Activated CD8-positive, alpha-beta T cell treated with anti-CD3 and anti-CD28 coated beads, Interleukin-2, amount 10 ng/mL, durations not matched to agents 7 days and 5 days (primary cell): ENCODE measurements around the gene BRSK2. TPM values are rescaled to one million over a fixed set of nuclear protein-coding genes. Genes with fewer than 3 reads are reported as not detected.
A peak's percentile ranks its signal among the peaks of the same experiment; 100 is the strongest.

Experiments used
- ATAC-seq: fragments of 150-1000 bp; cut with Tn5 transposase; one replicate; pipeline ENCODE4 v1.10.0; 2021; ENCODE audit warnings: moderate library complexity
- CTCF ChIA-PET: fragments of 350-600 bp; sonication (Branson Sonifier 250); formaldehyde crosslinking; loops from one replicate; lab custom pipeline; 2021; ENCODE audit warnings: antibody characterized with exemption; lab: Charles Lee
- POLR2A ChIA-PET: fragments of 350-600 bp; sonication (Branson Sonifier 250); formaldehyde crosslinking; loops from one replicate; lab custom pipeline; 2021; ENCODE audit warnings: antibody characterized with exemption; lab: Charles Lee
- DNase-seq: peaks from one replicate; pipeline ENCODE4 v3.0.0-alpha.2; 2020
- H3K27ac Mint-ChIP-seq: one replicate; pipeline ENCODE4 v1.8.0; 2021; ENCODE audit warnings: mild to moderate bottlenecking, mixed read lengths
- H3K27me3 Mint-ChIP-seq: one replicate; pipeline ENCODE4 v1.8.0; 2021; ENCODE audit warnings: low read depth, mixed read lengths
- H3K36me3 Mint-ChIP-seq: one replicate; pipeline ENCODE4 v1.8.0; 2021; ENCODE audit warnings: low read depth, mixed read lengths
- H3K4me1 Mint-ChIP-seq: one replicate; pipeline ENCODE4 v1.8.0; 2021; ENCODE audit warnings: low read depth, mixed read lengths
- H3K4me3 Mint-ChIP-seq: one replicate; pipeline ENCODE4 v1.8.0; 2021; ENCODE audit warnings: mild to moderate bottlenecking, mixed read lengths
- H3K9me3 Mint-ChIP-seq: one replicate; pipeline ENCODE4 v1.8.0; 2022; ENCODE audit warnings: mixed read lengths; ENCODE audit not compliant: insufficient read depth
- total RNA-seq, 2 experiments: library from RNA; stranded (reverse); gene quantifications; one replicate each; pipeline ENCODE4 v1.2.3, GENCODE V29; 2021

Gene BRSK2
- total RNA-seq, 2 experiments from 2014 or later, result 0.39 TPM; not detected in 1

DNA sequence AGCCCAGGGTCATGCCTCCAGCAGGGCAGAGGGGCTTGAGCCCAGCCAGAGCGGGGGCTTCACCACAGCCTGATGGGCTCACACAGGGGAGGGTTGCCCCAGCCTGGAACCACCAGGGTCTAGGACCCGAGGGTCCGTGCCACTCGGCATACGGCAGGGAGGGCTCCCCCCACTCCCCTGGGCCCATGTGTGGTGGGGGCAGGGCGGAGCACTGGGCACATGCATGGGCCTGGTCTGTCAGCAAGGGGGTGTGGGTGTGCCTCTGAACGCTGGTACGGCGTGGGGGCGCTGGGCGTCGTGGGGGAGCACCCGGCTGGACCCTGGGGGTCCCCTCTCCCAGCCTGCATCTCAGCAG is 67.6 kb downstream of the BRSK2 start:
- CTCF ChIA-PET, result no interaction called here
- H3K27me3 Mint-ChIP-seq, result no peaks in the 10 kb centered on the region
- H3K36me3 Mint-ChIP-seq, result no peaks in the 10 kb centered on the region
- no peaks in the 10 kb centered on the region for H3K9me3 Mint-ChIP-seq
- ATAC-seq (no peak), DNase-seq (no peak)
- H3K4me1 Mint-ChIP-seq, result no peaks in the 10 kb centered on the region
- H3K4me3 Mint-ChIP-seq, result no peak overlapping the region
- POLR2A ChIA-PET, result no interaction called here
- H3K27ac Mint-ChIP-seq, result no peak overlapping the region

DNA sequence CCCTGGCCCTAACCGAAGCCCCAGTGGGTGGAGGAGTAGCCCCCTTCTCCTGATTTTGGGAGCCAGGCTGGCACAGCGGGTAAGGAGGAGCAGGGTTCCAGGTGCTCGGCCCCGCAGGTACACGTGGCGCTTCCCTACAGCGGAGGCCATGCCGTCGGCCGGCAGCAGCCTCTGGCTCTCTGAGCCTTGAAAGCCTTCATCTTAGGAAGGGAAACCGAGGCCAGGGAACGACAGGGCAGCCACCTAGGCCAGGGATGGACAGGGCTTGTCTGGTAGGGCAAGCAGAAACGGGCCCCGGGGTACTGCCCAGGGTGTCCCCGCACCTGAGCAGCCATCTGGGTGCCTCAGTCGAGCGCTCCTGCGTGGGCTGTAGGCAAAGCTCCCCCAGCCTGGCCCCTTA is 68.1 kb downstream of the BRSK2 start:
- no peak overlapping the region for H3K4me3 Mint-ChIP-seq
- DNase-seq (no peak), ATAC-seq (no peak)
- H3K27ac Mint-ChIP-seq, result no peak overlapping the region
- no peaks in the 10 kb centered on the region for H3K27me3 Mint-ChIP-seq
- H3K4me1 Mint-ChIP-seq, result no peaks in the 10 kb centered on the region
- ChIA-PET CTCF (no interaction called here), POLR2A (no interaction called here)
- H3K9me3 Mint-ChIP-seq, result no peaks in the 10 kb centered on the region
- H3K36me3 Mint-ChIP-seq, result no peaks in the 10 kb centered on the region

- Mint-ChIP-seq H3K9me3 (no peaks in the 10 kb centered on the region), H3K4me3 (no peak overlapping the region), H3K27me3 (no peaks in the 10 kb centered on the region), H3K4me1 (no peaks in the 10 kb centered on the region), H3K36me3 (no peaks in the 10 kb centered on the region), H3K27ac (no peak overlapping the region)
- DNase-seq (no peak), ATAC-seq (peak; percentile 24)
- POLR2A ChIA-PET, result no interaction called here
- CTCF ChIA-PET, result no interaction called here
Observed at GRCh38 chr11:1458340-1459218, 68.8 kb downstream of the BRSK2 start.

DNA sequence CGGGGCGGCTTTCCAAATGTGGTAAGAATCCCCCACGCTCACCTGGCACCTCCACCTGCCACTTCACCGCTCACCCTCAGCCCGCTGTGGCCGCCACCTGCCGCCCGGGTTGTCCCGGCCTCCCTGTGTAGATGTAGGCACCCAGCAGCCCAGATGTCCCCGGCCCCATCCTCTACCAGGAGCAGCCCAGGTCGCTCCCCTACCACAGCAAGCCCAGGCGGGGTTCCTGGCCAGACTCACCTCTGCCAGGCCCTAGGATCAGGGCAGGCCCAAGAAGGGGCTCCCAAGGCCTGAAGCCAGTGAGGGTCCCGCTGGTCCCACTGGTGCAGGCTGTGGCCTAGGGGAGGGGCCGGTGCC is 69.5 kb downstream of the BRSK2 start:
- Mint-ChIP-seq H3K9me3 (no peaks in the 10 kb centered on the region), H3K27me3 (no peaks in the 10 kb centered on the region), H3K27ac (no peak overlapping the region), H3K4me3 (no peak overlapping the region), H3K4me1 (no peaks in the 10 kb centered on the region), H3K36me3 (no peaks in the 10 kb centered on the region)
- no peak for ATAC-seq
- DNase-seq, result no peak
- CTCF ChIA-PET, result no interaction called here
- POLR2A ChIA-PET, result no interaction called here

DNA sequence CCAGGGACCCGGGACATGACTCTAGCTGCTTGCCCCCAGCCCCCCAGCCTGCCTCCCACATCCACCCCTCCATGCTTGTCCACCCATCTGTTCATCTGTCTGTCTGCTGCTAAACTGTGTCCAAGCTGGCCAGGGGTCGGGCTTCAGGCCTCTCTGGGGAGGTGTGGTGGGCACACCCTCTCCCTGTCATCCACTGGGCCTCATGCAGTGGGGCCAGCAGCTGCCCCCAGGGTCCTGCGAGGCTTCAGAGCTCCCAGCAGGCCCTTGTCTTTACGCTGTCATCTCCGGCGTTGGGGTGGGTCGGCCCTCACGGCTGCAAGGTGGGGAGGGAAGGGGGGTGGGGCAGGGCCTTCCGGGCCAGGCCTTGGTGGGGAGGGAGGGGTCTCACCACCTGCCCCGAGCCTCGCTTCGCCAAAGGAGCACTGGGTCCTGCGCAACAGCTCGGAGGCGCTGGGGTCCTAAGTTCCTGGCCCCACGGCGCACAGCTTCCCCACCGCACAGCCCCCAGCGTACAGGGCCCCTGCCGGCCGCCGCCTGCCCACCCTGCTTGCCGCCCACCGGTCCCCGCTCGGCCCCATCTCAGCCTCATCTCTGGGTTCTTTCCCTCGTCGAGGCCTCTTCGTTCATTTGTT is 70.1 kb downstream of the BRSK2 start:
- CTCF ChIA-PET, result no interaction called here
- H3K27ac Mint-ChIP-seq, result no peak overlapping the region
- H3K27me3 Mint-ChIP-seq, result no peaks in the 10 kb centered on the region
- DNase-seq (no peak), ATAC-seq (no peak)
- no peaks in the 10 kb centered on the region for H3K36me3 Mint-ChIP-seq
- POLR2A ChIA-PET, result no interaction called here
- H3K4me1 Mint-ChIP-seq, result no peaks in the 10 kb centered on the region
- no peak overlapping the region for H3K4me3 Mint-ChIP-seq
- no peaks in the 10 kb centered on the region for H3K9me3 Mint-ChIP-seq

DNA sequence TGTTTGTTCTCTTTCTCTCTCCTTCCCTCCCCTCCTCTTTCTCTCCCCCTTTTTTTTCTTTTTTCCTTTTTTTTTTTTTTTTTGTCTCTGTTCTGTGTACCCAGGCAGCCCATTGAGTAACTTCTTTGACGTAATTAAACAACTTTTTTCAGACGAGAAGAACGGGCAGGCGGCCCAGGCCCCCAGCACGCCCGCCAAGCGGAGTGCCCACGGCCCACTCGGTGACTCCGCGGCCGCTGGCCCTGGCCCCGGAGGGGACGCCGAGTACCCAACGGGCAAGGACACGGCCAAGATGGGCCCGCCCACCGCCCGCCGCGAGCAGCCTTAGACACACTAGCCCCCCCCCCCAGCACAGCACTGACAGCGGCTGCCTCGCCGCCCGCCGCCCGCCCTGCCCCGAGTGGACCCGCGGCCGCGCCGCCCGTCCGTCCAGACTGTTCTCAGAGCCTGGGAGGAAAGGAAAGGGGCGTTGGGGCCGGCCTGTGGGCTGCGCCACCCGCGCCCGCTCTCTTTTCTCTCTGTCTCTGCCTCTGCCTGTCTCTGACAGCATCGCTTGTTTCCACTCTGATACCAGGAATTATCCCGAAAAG is 70.8 kb downstream of the BRSK2 start:
- ATAC-seq (no peak), DNase-seq (no peak)
- no peaks in the 10 kb centered on the region for H3K36me3 Mint-ChIP-seq
- CTCF ChIA-PET, result no interaction called here
- no peaks in the 10 kb centered on the region for H3K9me3 Mint-ChIP-seq
- no peak overlapping the region for H3K4me3 Mint-ChIP-seq
- H3K27me3 Mint-ChIP-seq, result no peaks in the 10 kb centered on the region
- POLR2A ChIA-PET, result no interaction called here
- no peak overlapping the region for H3K27ac Mint-ChIP-seq
- no peaks in the 10 kb centered on the region for H3K4me1 Mint-ChIP-seq

DNA sequence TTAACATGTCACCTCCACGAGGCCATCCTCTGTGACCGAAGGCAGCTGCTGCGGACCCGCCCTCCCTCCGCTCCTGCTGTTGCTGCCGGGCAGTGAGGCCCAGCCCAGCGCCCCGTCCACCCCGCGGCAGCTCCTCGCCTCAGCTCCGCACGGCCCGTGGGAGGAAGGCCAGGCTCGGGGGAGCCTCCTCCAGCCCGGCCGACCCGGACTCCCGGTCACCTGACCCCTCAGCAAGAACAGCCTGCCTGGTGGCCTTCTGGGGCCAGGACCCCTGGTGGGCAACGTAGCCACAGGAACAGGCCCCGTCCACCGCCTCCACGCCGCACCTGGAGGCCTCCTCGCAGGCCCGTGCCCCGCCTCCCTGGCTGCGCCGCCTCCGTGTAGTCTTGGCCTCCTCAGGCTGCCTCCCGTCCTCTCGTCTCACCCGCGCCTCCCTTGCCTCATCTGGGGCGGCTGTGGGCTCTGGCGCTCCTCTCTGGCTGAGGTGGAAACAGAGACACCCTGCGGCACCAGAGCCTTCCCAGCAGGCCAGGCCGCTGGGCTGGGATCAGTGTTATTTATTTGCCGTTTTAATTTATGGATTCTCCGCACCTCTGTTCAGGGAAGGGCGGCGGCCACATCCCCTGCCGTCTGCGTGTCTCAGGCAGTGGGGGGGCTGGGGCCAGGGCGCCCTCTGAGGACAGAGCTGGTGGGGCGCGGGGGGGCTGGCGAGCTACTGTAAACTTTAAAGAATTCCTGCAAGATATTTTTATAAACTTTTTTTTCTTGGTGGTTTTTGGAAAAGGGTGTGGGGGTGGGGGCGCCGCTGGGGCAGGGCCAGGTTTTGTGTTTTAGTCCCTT is 71.5 kb downstream of the BRSK2 start:
- Mint-ChIP-seq H3K4me1 (no peaks in the 10 kb centered on the region), H3K27ac (no peak overlapping the region), H3K36me3 (no peaks in the 10 kb centered on the region), H3K9me3 (no peaks in the 10 kb centered on the region), H3K27me3 (no peaks in the 10 kb centered on the region), H3K4me3 (no peak overlapping the region)
- ATAC-seq (no peak), DNase-seq (no peak)
- POLR2A ChIA-PET, result no interaction called here
- CTCF ChIA-PET, result no interaction called here

- Mint-ChIP-seq H3K9me3 (no peaks in the 10 kb centered on the region), H3K36me3 (no peaks in the 10 kb centered on the region), H3K4me3 (no peak overlapping the region), H3K4me1 (no peaks in the 10 kb centered on the region), H3K27me3 (no peaks in the 10 kb centered on the region), H3K27ac (no peak overlapping the region)
- ChIA-PET CTCF (no interaction called here), POLR2A (no interaction called here)
- no peak for DNase-seq
- ATAC-seq, result no peak
Observed at GRCh38 chr11:1461826-1462697, 72.3 kb downstream of the BRSK2 start.

GRCh38 chr11:1462698-1462975 is 72.9 kb downstream of the BRSK2 start:
- ChIA-PET CTCF (no interaction called here), POLR2A (no interaction called here)
- Mint-ChIP-seq H3K27me3 (no peaks in the 10 kb centered on the region), H3K36me3 (no peaks in the 10 kb centered on the region), H3K4me3 (no peak overlapping the region), H3K4me1 (no peaks in the 10 kb centered on the region), H3K9me3 (no peaks in the 10 kb centered on the region), H3K27ac (no peak overlapping the region)
- DNase-seq, result no peak
- ATAC-seq, result no peak

- ATAC-seq (no peak), DNase-seq (no peak)
- no peaks in the 10 kb centered on the region for H3K27me3 Mint-ChIP-seq
- no peaks in the 10 kb centered on the region for H3K36me3 Mint-ChIP-seq
- H3K27ac Mint-ChIP-seq, result no peak overlapping the region
- no peaks in the 10 kb centered on the region for H3K9me3 Mint-ChIP-seq
- H3K4me1 Mint-ChIP-seq, result no peaks in the 10 kb centered on the region
- ChIA-PET CTCF (no interaction called here), POLR2A (interaction anchor here (0.7 kb wide), 1 partner anchor 78 kb away, joined by 3 read pairs; no protein-coding TSS in a partner anchor)
- no peak overlapping the region for H3K4me3 Mint-ChIP-seq
Observed at GRCh38 chr11:1463056-1463455, 73.3 kb downstream of the BRSK2 start.

- no peaks in the 10 kb centered on the region for H3K9me3 Mint-ChIP-seq
- H3K36me3 Mint-ChIP-seq, result no peaks in the 10 kb centered on the region
- H3K27ac Mint-ChIP-seq, result no peak overlapping the region
- H3K27me3 Mint-ChIP-seq, result no peaks in the 10 kb centered on the region
- no peak for DNase-seq
- H3K4me3 Mint-ChIP-seq, result no peak overlapping the region
- H3K4me1 Mint-ChIP-seq, result no peaks in the 10 kb centered on the region
- ChIA-PET POLR2A (no interaction called here), CTCF (no interaction called here)
- no peak for ATAC-seq
Observed at GRCh38 chr11:1466784-1467183, 77.0 kb downstream of the BRSK2 start.
